Cardiac septum (tissue), 1 donor: ENCODE results near the gene ANXA1. TPM values are rescaled to one million over a fixed set of nuclear protein-coding genes. Genes with fewer than 3 reads are reported as not detected.
"Not testable (repeated sequence)": the region's sequence is repeated elsewhere in the genome, so short reads cannot be mapped to it uniquely, and the experiment has no call there.

Source experiments
- DNase-seq: peaks from one replicate; pipeline ENCODE4 v3.0.0-alpha.2; 2020; ENCODE audit warnings: low spot score
- intact Hi-C: fragments of 100-400 bp; cut with DNase I; formaldehyde crosslinking; loops from one replicate; pipeline ENCODE4 v1.14.0; 2022
- total RNA-seq: library from RNA; stranded (reverse); fragmentation: NEBNext Ultra II Directional; extraction: Animal tissue kit (Norgen Biotek cat#: 25700); gene quantifications from one replicate; pipeline ENCODE4 v1.2.1, GENCODE V29; 2021
- donor health status: DM: no; HTN: no; CAD: no.

ANXA1 gene
- total RNA-seq, 1 donor from 2014 or later: 42.7 TPM

GRCh38 chr9:73162987-73163768, 11.5 kb downstream of the ANXA1 start:
- DNase-seq: no peak
- intact Hi-C loops: no loop called here

- intact Hi-C loops: no loop called here
- DNase-seq: no peak
Observed at GRCh38 chr9:73165911-73166310, 14.2 kb downstream of the ANXA1 start.

DNA sequence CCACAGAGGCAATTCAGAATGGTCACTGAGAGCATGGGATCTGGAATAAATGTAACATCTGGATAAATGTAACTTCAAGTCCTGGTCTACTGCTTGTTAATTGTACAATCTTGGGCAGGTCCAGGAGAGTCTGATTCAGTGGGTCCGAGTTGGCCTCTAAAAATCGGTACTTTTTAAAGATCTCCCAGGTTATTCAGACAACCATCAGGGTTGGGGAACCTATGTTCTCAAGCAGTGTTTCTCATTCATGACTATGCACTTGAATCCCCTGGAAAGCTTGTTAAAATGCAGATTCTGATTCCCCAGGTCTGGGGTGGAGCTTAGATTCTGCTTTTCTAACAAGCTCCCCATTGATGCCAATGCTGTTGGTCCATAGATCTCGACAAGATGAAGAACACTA, 14.8 kb downstream of the ANXA1 start:
- intact Hi-C loops: no loop called here

GRCh38 chr9:73167614-73168013, 15.9 kb downstream of the ANXA1 start:
- no peak for DNase-seq
- intact Hi-C loops: no loop called here

More for the DNA sequence above, 14.8 kb downstream of the ANXA1 start:
- DNase-seq: no peak

DNA sequence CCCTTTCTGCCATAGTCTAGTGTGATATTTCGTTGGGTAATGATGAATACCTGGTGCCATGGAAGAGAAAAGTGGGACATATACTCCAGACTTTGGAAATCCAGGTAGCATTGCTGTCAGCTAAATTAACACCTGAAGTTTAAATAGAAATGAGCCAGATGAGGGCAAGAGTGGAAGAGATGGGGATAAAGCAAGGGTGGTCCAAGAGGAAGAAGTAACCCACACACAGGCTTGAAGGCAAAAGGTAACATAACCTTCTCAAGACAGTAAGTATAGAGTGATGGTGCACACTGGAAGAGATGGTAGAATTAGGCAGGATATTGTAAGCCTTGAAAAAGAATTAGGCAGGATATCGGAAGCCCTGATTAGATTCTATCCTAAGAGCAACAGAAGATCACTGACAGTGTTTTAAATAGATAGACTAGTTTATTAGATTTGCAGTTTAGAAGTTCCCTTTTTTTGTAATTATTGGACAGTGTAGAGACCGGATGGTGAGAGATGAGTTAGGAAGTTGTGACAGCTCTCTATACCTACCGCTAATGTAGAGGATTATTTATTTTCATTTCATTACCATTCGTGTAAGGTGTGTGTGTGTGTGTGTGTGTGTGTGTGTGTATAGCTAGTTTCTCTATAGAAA, 16.8 kb downstream of the ANXA1 start:
- no peak for DNase-seq
- intact Hi-C loops: no loop called here

- intact Hi-C loops: no loop called here
- DNase-seq: no peak
Observed at GRCh38 chr9:73170185-73170957, 18.7 kb downstream of the ANXA1 start.

DNA sequence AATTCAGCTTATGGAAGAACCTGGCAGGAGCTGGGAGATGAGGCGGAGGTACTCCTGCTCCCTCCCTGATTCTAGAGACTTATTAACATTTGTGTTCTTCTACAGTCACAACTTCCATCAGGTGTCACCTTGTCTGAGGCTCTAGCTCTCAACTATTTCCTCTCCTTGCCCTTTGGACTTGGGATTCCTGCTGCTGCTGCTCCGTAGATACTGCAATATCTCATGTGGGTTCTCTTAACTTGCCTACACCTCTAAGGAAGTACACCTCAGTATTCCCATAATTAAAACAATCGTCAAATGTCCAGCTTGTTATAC, 21.2 kb downstream of the ANXA1 start:
- DNase-seq: no peak
- intact Hi-C loops: no loop called here

DNA sequence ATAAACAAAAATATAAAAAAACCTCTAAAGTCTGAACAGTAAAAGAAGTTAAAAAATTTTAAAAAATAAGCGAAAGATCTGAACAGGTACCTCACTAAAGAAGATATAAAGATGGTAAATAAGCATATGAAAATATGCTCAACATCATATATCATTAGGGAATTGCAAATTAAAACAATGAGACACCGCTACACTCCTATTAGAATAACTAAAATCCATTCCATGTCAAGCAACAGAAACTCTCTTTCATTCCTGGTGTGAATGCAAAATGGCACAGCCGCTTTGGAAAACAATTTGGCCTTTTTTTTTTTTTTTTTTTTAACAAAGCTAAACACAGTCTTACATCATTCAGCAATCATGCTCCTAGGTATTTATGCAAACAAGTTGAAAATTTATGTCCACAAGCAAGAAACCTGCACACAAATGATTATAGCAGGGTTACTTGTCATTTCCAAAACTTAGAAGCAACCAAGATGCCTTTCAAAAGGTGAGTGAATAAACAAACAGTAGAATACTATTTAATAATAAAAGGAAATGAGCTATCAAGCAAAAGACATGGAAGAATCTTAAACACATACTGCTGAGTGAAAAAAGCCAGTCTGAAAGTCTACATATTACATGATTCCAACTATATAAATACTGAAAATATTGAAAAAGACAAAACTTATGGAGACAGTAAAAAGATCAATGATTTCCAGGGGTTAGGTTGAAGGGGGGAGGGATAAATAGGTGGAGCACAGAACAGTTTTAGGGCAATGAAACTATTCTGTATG, 22.1 kb downstream of the ANXA1 start:
- intact Hi-C loops: no loop called here
- DNase-seq: no peak

- intact Hi-C loops: no loop called here
- no peak for DNase-seq
Observed at GRCh38 chr9:73174330-73174980, 22.8 kb downstream of the ANXA1 start.

GRCh38 chr9:73176450-73176875, 24.8 kb downstream of the ANXA1 start:
- intact Hi-C loops: no loop called here
- no peak for DNase-seq

DNA sequence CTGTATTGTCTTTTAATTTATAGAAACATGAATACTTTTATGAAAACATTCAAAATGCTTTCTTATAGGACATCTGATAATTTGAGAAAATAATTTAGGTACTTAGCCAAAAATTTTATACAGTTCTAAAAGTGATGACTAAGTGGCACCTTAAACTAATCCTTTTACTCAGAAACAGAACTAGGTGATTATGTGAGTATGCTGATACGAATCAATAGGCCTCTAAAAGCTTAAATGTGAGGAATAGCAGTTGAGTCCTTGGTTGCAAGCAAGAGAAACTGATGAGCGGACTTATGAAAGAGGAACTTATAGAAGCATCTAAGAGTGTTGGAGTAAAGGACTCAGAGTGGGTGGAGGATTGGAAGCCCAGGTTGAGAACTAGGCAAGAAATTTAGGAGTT, 26.4 kb downstream of the ANXA1 start:
- intact Hi-C loops: no loop called here
- DNase-seq: no peak

- intact Hi-C loops: no loop called here
- no peak for DNase-seq
Observed at GRCh38 chr9:73179589-73179988, 27.9 kb downstream of the ANXA1 start.

- intact Hi-C loops: loop anchor here (2.0 to 10.0 kb wide), 2 partner anchors 74 to 326 kb away; no protein-coding TSS in a partner anchor
- DNase-seq: no peak
Observed at GRCh38 chr9:73180403-73180802, 28.7 kb downstream of the ANXA1 start.

GRCh38 chr9:73182928-73183327, 31.3 kb downstream of the ANXA1 start:
- intact Hi-C loops: loop anchor here (10.0 kb wide), 1 partner anchor 328 kb away; no protein-coding TSS in a partner anchor
- no peak for DNase-seq

DNA sequence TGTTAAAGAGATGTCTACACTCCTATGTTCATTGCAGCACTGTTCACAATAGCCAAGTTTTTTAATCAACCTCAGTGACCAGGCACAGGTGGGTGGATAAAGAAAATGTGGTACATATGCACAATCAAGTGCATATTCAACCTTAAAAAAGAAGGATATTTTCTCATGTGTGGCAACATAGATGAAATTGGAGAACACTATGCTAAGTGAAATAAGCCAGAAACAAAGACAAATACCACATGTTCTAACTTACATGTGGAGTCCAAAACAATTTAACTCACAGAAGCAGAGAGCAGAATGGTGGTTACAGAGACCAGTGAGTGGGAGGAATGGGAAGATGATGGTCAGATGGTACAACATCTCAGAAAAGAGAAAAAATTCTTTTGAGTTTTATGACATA, 31.8 kb downstream of the ANXA1 start:
- DNase-seq: no peak
- intact Hi-C loops: loop anchor here (10.0 kb wide), 1 partner anchor 329 kb away; no protein-coding TSS in a partner anchor

DNA sequence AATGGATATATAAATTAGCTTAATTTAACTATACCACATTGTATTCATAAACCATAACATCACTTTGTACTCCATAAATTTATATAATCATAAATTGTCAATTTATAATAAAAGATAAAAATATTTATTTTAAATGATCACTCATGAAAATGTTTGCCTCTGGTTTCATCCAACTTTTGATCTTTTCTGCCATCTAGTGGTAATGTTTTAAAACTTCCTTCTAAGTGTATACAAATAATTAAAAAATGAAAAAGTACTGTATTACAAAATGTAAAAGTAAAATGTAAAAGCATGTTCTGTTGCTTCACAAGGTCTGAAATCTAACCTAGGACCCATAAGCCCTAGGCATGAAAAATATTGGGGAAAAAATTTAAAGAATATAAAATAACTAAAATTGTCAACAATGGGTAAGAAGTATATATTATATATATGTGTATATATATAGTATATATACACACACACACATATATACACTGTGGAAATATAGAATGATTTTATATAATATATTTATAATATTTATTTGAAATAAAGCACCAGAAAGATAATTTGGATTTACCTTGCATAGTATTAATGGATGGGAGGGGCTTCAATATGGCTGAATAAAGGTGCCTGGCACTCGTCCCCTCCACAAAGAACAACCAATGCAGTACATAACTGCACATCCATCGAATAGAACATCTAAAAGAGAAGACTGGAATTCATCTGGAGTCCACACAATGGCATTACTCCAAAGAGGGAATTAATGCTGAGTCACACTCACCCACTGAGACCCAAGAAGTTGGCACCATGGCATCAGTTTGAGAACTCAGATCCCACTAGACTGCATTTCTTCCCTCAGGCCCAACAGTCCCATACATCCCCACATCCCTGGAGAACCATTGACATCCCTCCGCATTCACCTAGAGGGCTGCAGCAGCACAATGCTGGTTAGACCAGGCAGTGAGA, 32.5 kb downstream of the ANXA1 start:
- no peak for DNase-seq
- intact Hi-C loops: loop anchor here (10.0 kb wide), 1 partner anchor 329 kb away; no protein-coding TSS in a partner anchor

GRCh38 chr9:73191109-73191508, 39.4 kb downstream of the ANXA1 start:
- DNase-seq, intact Hi-C loops: not testable (repeated sequence)

GRCh38 chr9:73194284-73194683, 42.6 kb downstream of the ANXA1 start:
- DNase-seq: no peak
- intact Hi-C loops: no loop called here
